CD4-positive, alpha-beta T cell treated with Interleukin-17A for 4 hours (primary cell): Measurements from ENCODE around the gene CA4.
"Not testable (repeated sequence)": the region's sequence is repeated elsewhere in the genome, so short reads cannot be mapped to it uniquely, and the experiment has no call there.

ENCODE experiments used
- DNase-seq: peaks from one replicate; pipeline ENCODE4 v3.0.0-alpha.2; 2020; ENCODE audit warnings: mixed read lengths

The CA4 gene

DNA sequence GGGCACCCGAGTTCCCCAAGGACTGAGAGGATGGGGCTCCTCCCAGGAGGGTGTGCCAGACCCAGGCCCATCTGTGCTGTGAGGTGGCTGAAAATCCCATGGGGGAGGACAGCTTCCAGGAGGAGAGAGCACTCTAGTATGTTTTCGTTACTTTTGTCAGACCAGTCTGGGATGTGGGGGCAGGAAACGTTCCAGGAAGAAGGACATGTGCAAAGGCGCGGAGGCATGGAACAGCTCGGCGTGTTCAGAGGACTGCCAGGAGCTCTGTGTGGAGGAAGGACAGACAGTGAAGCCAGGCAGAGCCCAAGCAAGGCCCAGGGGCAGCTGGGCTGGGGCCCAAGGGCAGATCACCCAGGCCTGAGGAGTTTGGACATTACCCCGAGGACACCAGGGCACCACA, 7.0 kb downstream of the CA4 start:
- DNase-seq = no peak

DNA sequence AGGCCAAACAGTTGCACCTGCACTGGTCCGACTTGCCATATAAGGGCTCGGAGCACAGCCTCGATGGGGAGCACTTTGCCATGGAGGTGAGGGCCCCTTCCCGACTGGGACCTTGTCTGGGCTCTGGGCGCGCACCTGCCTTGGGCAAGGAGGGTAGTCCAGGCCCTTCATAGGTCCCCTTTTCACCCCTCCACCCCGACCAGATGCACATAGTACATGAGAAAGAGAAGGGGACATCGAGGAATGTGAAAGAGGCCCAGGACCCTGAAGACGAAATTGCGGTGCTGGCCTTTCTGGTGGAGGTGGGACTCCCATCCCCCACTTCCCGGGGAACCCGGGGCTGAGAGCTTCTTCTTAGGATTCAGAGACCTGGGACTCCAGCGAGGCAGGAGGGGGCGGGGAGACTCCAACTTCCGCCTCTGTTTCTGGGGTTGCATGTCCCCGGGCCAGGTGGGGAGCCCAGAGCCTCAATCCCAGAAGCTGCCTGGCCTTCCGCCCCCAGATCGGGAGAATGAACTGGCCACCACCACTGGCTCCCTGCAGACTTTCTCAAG, 7.8 kb downstream of the CA4 start:
- no peak for DNase-seq

DNA sequence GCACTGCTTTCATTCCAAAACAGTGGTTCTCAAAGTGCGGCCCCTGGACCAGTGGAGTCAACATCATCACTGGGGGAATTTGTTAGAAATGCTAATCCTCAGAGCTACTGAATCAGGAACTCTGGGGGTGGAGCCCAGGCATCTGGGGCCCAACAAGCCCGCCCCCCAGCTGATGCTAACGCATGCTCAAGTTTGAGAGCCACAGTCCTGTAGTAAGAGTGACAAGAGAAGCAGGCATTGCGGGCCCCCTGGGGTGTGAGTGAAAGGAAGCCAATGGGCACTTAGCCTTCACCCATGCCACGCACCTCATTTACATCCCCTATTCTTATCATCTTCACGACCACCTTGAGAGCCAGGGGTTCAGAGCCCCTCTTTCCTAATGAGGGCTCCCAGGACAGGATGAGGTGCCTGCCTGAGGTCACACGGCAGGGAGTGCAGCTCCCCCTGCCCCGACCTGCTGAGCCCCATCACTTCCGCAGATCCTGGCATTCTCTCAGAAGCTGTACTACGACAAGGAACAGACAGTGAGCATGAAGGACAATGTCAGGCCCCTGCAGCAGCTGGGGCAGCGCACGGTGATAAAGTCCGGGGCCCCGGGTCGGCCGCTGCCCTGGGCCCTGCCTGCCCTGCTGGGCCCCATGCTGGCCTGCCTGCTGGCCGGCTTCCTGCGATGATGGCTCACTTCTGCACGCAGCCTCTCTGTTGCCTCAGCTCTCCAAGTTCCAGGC, 9.1 kb downstream of the CA4 start:
- DNase-seq = no peak

DNA sequence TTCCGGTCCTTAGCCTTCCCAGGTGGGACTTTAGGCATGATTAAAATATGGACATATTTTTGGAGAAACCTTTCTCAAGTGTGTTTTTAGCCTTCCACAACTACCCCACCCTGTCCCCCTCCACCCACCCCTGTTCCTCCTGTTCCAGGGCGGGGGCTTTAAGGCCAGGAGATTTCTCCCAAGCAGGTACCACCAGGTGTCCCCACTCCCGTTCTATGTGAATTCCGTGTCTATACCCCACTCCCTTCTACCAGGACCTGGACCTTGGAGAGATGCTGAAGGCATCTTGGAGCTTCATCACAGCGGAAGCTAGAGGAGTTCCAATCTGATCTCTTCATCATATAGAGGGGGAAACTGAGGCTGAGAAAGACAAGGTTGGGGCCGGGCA, 9.7 kb downstream of the CA4 start:
- DNase-seq = no peak

DNA sequence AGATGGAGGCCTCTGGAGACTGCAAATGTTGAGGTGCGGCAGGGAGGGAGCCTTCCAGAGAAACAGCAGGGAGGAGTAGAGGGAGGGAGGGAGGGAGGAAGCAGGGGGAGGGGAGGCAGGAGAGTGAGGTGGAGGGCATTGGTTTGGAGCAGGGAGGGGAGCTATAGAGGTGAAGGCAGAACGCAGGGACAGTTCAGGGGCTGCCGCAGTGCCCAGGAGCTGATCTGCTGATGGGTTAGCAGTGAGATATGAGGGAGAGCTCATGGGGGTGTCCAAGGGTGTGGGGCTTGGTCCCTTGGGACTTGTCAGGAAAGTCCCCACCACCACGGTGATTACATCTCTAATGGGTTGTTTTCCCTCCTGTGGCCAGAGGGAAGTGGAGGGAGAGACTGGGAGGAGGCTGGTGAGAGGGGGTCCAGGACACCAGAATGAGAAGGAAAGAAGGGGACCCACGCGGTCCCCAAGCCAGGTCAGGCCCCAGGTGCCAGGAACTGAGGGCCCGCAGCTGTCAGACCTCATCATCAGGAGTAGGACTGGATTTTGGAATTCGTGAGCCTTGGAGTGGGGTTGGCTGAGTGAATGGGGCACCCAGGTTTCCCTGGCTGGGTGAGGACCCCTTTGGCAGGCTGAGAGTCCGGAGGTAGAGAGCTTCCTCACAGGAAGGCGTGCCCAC, 11.2 kb downstream of the CA4 start:
- DNase-seq = no peak

GRCh38 chr17:60161598-60162330, 12.0 kb downstream of the CA4 start:
- DNase-seq = no peak

- DNase-seq = no peak
Observed at GRCh38 chr17:60163108-60163784, 13.5 kb downstream of the CA4 start.

DNA sequence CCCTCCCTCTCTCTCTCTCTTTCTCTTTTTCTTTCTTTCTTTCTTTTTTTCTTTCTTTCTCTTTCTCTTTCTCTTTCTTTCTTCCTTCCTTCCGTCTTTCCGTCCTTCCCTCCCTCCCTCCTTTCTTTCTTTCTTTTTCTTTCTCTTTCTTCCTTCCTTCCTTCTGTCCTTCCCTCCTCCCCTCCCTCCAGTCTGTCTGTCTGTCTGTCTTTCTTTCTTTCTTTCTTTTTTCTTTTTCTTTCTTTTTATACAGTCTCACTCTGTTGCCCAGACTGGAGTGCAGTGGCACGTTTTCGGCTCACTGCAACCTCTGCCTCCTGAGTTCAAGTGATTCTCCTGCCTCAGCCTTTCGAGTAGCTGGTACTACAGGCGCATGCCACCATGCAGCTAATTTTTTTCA, 14.4 kb downstream of the CA4 start:
- no peak for DNase-seq

GRCh38 chr17:60164697-60165096, 14.9 kb downstream of the CA4 start:
- DNase-seq = no peak

DNA sequence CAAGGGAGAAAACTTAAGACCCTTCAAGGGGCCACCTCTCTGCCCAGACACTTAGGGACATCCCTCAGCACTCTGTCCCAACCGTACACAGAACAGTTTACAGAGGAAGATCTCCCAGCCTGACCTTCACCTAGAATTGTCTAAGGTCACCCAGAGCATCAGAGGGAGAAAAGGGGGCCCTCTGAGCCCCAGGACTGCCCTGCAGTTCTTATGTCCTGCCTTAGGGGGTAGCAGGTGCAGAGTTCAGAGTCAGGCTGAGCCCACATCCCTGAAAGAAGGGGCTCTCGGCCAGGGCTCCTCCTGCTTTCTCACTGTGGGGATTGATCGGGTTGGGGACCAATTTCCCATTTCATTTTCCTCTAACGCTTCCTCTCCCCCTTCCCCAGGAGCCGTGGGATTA, 15.4 kb downstream of the CA4 start:
- DNase-seq = no peak

- DNase-seq = no peak
Observed at GRCh38 chr17:60165971-60166370, 16.2 kb downstream of the CA4 start.

- no peak for DNase-seq
Observed at GRCh38 chr17:60167065-60167741, 17.4 kb downstream of the CA4 start.

GRCh38 chr17:60168654-60169053, 18.9 kb downstream of the CA4 start:
- no peak for DNase-seq

- DNase-seq = no peak
Observed at GRCh38 chr17:60169921-60170817, 20.4 kb downstream of the CA4 start.

GRCh38 chr17:60170835-60171752, 21.3 kb downstream of the CA4 start:
- no peak for DNase-seq

GRCh38 chr17:60171753-60172079, 21.9 kb downstream of the CA4 start:
- DNase-seq = no peak

- no peak for DNase-seq
Observed at GRCh38 chr17:60173304-60173819, 23.6 kb downstream of the CA4 start.

DNA sequence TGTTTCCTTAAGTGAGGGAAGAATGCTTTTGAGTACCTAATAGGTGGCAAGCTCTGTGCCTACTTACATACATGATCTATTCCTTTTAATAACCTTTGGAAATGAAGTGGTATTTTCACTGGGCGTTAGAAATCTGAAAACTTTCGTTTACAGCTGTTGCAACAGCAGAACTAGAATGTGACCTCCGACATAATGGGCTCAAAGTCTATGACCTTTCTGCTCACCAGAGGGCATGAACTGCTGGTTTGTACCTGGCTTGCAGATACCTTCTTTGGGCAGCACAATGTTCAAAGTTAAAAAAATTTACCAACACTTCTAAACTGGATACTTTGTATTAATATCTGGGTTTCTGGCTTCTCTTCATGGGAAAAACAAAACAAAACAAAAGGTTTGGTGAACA, 24.3 kb downstream of the CA4 start:
- DNase-seq = no peak

GRCh38 chr17:60174767-60175166, 25.0 kb downstream of the CA4 start:
- not testable (repeated sequence) for DNase-seq

DNA sequence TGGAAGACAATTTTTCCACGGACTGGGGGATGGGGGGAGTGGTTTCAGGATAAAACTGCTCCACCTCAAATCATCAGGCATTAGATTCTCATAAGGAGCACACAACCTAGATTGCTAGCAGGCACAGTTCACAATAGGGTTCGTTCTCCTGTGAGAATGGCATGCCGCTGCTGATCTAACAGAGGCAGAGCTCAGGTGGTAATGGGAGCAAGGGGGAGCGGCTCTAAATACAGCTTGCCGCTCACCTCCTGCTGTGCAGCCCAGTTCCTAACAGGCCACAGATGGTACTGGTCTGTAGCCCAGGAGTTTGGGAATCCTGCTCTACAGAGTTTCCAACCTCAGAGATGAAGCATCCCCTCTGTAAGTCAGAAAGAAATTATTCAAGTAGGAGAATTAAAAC, 27.0 kb downstream of the CA4 start:
- not testable (repeated sequence) for DNase-seq
